ENCODE data around the gene ADGRL4. TPM values are rescaled to one million over a fixed set of nuclear protein-coding genes. Genes with fewer than 3 reads are reported as not detected.

Gene ADGRL4
- polyA plus RNA-seq, 2 of the 4 experiments (the other 2 are of a cell fraction): not detected

GRCh38 chr1:79043506-79043905 lies 37.0 kb upstream of the ADGRL4 start:
- WGBS (ENCODE audit: missing lambda C conversion rate): 26% methylated on average over 4 of the region's 4 CpGs
- Histone ChIP-seq H3K4me2 (peak overlapping the region; percentile 47; the same call in 2 of the 3 replicates), H3K4me1 (peaks cover 21% of the 10 kb centered on the region), H3K9me3 (no peaks in the 10 kb centered on the region), H3K4me3 (no peak overlapping the region), H3K27ac (no peak overlapping the region)
- no peak for ATAC-seq
- CTCF ChIA-PET: no interaction called here
- TF ChIP-seq ZC3H11A (IDR thresholded peaks at IDR 0.05) (no peak), RAD21 (conservative IDR thresholded peaks at IDR 0.05 in 1 of 2, IDR thresholded peaks at IDR 0.05 in 1 of 2) (no peak), MYC (IDR thresholded peaks at IDR 0.05; ENCODE audit: borderline replicate concordance, low read length) (no peak), MAZ (IDR thresholded peaks at IDR 0.05; ENCODE audit: borderline replicate concordance, low read depth, low read length) (no peak), EHF (CRISPR knock-in tag; IDR thresholded peaks at IDR 0.05) (no peak)
- no peak for DNase-seq (ENCODE audit: low read depth in 1 of 2, low spot score in 1 of 2)
- no peak for FAIRE-seq
- POLR2A ChIA-PET: no interaction called here

GRCh38 chr1:79042539-79042938 lies 36.0 kb upstream of the ADGRL4 start:
- Histone ChIP-seq H3K4me3 (no peak overlapping the region), H3K27ac (peak overlapping the region; percentile 34 to 35; a peak in 3 of 6 replicates), H3K4me1 (peaks cover 21% of the 10 kb centered on the region), H3K9me3 (no peaks in the 10 kb centered on the region), H3K4me2 (peak overlapping the region; percentile 47)
- 22% methylated on average over 2 of the region's 2 CpGs for WGBS (ENCODE audit: missing lambda C conversion rate)
- FAIRE-seq: no peak
- TF ChIP-seq BCL3 (IDR thresholded peaks at IDR 0.05): no peak
- TF ChIP-seq CEBPB (IDR thresholded peaks at IDR 0.05): no peak
- no peak for TF ChIP-seq SREBF2 (IDR thresholded peaks at IDR 0.05)
- no peak for TF ChIP-seq MAFK (IDR thresholded peaks at IDR 0.05; ENCODE audit: partially characterized antibody)
- TF ChIP-seq CHD2 (IDR thresholded peaks at IDR 0.05; ENCODE audit: low read length, partially characterized antibody): no peak
- TF ChIP-seq REST (IDR thresholded peaks at IDR 0.05): no peak
- TF ChIP-seq ELK1 (IDR thresholded peaks at IDR 0.05; ENCODE audit: low read depth, low read length): no peak
- no peak for TF ChIP-seq HOXB5 (CRISPR knock-in tag; IDR thresholded peaks at IDR 0.05)
- no peak for TF ChIP-seq POLR2AphosphoS2 (conservative IDR thresholded peaks at IDR 0.05; ENCODE audit: low read length)
- no peak for TF ChIP-seq ATOH8 (CRISPR knock-in tag; IDR thresholded peaks at IDR 0.05; ENCODE audit: low read depth)
- no peak for TF ChIP-seq KDM1A (IDR thresholded peaks at IDR 0.05; ENCODE audit: low read depth)
- no peak for TF ChIP-seq MAX (IDR thresholded peaks at IDR 0.05)
- no peak for TF ChIP-seq MYC (IDR thresholded peaks at IDR 0.05; ENCODE audit: borderline replicate concordance, low read length)
- TF ChIP-seq EHMT2 (IDR thresholded peaks at IDR 0.05; ENCODE audit: low read depth): no peak
- TF ChIP-seq HEYL (CRISPR knock-in tag; IDR thresholded peaks at IDR 0.05): no peak
- TF ChIP-seq PHF8 (IDR thresholded peaks at IDR 0.05; ENCODE audit: borderline replicate concordance, low read depth): no peak
- ChIA-PET POLR2A (no interaction called here), CTCF (no interaction called here)
- DNase-seq (ENCODE audit: low read depth in 1 of 2, low spot score in 1 of 2): no peak
- ATAC-seq: no peak

All from A549 (cell line).